ENCODE results near the gene MT1M. TPM values are rescaled to one million over a fixed set of nuclear protein-coding genes. Genes with fewer than 3 reads are reported as not detected.

The MT1M gene
- total RNA-seq, 2 experiments from 2014 or later: not detected

- CTCF ChIA-PET (ENCODE audit: unreplicated experiment): no interaction called here
- intact Hi-C loops (cut with micrococcal nuclease; ENCODE audit: unreplicated experiment): no loop called here
- BruUV-seq (replicated peaks): no TSS peak
These were observed 6.6 kb downstream of the MT1M start for GRCh38 chr16:56639045-56639444.

GRCh38 chr16:56640076-56640475 lies 7.6 kb downstream of the MT1M start:
- no peak overlapping the region for H3K4me3 ChIP-seq (ENCODE audit: low read depth, low read length, poor library complexity, severe bottlenecking)
- no peak overlapping the region for H2AFZ ChIP-seq (ENCODE audit: low read length)
- ChIA-PET POLR2A (no interaction called here), CTCF (ENCODE audit: unreplicated experiment) (no interaction called here)
- intact Hi-C loops (cut with micrococcal nuclease; ENCODE audit: unreplicated experiment): no loop called here
- H3K4me2 ChIP-seq (ENCODE audit: low read length): no peak overlapping the region
- H3K36me3 ChIP-seq (ENCODE audit: insufficient read depth, low read length): no peaks in the 10 kb centered on the region
- no peak for TF ChIP-seq EZH2phosphoT487 (IDR thresholded peaks at IDR 0.05; ENCODE audit: borderline replicate concordance, low read depth, low read length)
- TF ChIP-seq CTCF (conservative IDR thresholded peaks at IDR 0.05; ENCODE audit: low read length): no peak
- H3K79me2 ChIP-seq (ENCODE audit: insufficient read depth, low read depth, low read length): no peaks in the 10 kb centered on the region
- DNase-seq (ENCODE audit: low spot score): no peak
- no peaks in the 10 kb centered on the region for H3K9me2 ChIP-seq (ENCODE audit: insufficient read depth, low read length)
- H3K9me3 ChIP-seq (ENCODE audit: low read length): no peaks in the 10 kb centered on the region
- BruUV-seq (replicated peaks): no TSS peak
- no peaks in the 10 kb centered on the region for H4K20me1 ChIP-seq (ENCODE audit: insufficient read depth, low read length)
- no peak overlapping the region for H3K27ac ChIP-seq (ENCODE audit: low read depth, low read length, poor library complexity, severe bottlenecking)
- no peaks in the 10 kb centered on the region for H3K4me1 ChIP-seq (ENCODE audit: insufficient read depth, low read length, poor library complexity, severe bottlenecking)

More at GRCh38 chr16:56639045-56639444, 6.6 kb downstream of the MT1M start:
- TF ChIP-seq CTCF (conservative IDR thresholded peaks at IDR 0.05; ENCODE audit: low read length): no peak
- TF ChIP-seq EZH2phosphoT487 (IDR thresholded peaks at IDR 0.05; ENCODE audit: borderline replicate concordance, low read depth, low read length): no peak
- no peak overlapping the region for H2AFZ ChIP-seq (ENCODE audit: low read length)
- H3K27ac ChIP-seq (ENCODE audit: low read depth, low read length, poor library complexity, severe bottlenecking): no peak overlapping the region
- no peaks in the 10 kb centered on the region for H3K79me2 ChIP-seq (ENCODE audit: insufficient read depth, low read depth, low read length)
- no peak for DNase-seq (ENCODE audit: low spot score)
- H3K36me3 ChIP-seq (ENCODE audit: insufficient read depth, low read length): no peaks in the 10 kb centered on the region
- H3K4me1 ChIP-seq (ENCODE audit: insufficient read depth, low read length, poor library complexity, severe bottlenecking): no peaks in the 10 kb centered on the region
- POLR2A ChIA-PET: no interaction called here
- no peak overlapping the region for H3K4me3 ChIP-seq (ENCODE audit: low read depth, low read length, poor library complexity, severe bottlenecking)
- H3K4me2 ChIP-seq (ENCODE audit: low read length): no peak overlapping the region
- H3K9me3 ChIP-seq (ENCODE audit: low read length): no peaks in the 10 kb centered on the region
- H4K20me1 ChIP-seq (ENCODE audit: insufficient read depth, low read length): no peaks in the 10 kb centered on the region
- no peaks in the 10 kb centered on the region for H3K9me2 ChIP-seq (ENCODE audit: insufficient read depth, low read length)

- Histone ChIP-seq H2AFZ (ENCODE audit: low read length) (no peak overlapping the region), H3K36me3 (ENCODE audit: insufficient read depth, low read length) (no peaks in the 10 kb centered on the region), H3K4me3 (ENCODE audit: low read depth, low read length, poor library complexity, severe bottlenecking) (no peak overlapping the region), H4K20me1 (ENCODE audit: insufficient read depth, low read length) (no peaks in the 10 kb centered on the region), H3K9me2 (ENCODE audit: insufficient read depth, low read length) (no peaks in the 10 kb centered on the region), H3K9me3 (ENCODE audit: low read length) (no peaks in the 10 kb centered on the region), H3K4me2 (ENCODE audit: low read length) (no peak overlapping the region), H3K4me1 (ENCODE audit: insufficient read depth, low read length, poor library complexity, severe bottlenecking) (no peaks in the 10 kb centered on the region), H3K79me2 (ENCODE audit: insufficient read depth, low read depth, low read length) (no peaks in the 10 kb centered on the region), H3K27ac (ENCODE audit: low read depth, low read length, poor library complexity, severe bottlenecking) (no peak overlapping the region)
- no peak for TF ChIP-seq EZH2phosphoT487 (IDR thresholded peaks at IDR 0.05; ENCODE audit: borderline replicate concordance, low read depth, low read length)
- no peak for TF ChIP-seq CTCF (conservative IDR thresholded peaks at IDR 0.05; ENCODE audit: low read length)
- intact Hi-C loops (cut with micrococcal nuclease; ENCODE audit: unreplicated experiment): no loop called here
- no peak for DNase-seq (ENCODE audit: low spot score)
- CTCF ChIA-PET (ENCODE audit: unreplicated experiment): no interaction called here
- BruUV-seq (replicated peaks): no TSS peak
- POLR2A ChIA-PET: interaction anchor here (0.6 kb wide), 1 partner anchor 155 kb away, joined by 3 read pairs; no protein-coding TSS in a partner anchor
These were observed 8.7 kb downstream of the MT1M start for GRCh38 chr16:56641166-56641565.

Data from OCI-LY7 (cell line).